ENCODE measurements around the gene FBXW12. TPM values are rescaled to one million over a fixed set of nuclear protein-coding genes. Genes with fewer than 3 reads are reported as not detected.

FBXW12 gene
- total RNA-seq, 1 experiment from 2014 or later = 2.0 TPM

GRCh38 chr3:48431224-48432029 is 59.4 kb downstream of the FBXW12 start:
- no peaks in the 10 kb centered on the region for H3K9me3 Mint-ChIP-seq
- no peaks in the 10 kb centered on the region for H3K27me3 Mint-ChIP-seq (ENCODE audit: low read depth)
- no peak for DNase-seq (ENCODE audit: low spot score)
- ChIA-PET CTCF (interaction anchor here (1.2 to 8.2 kb wide), 7 partner anchors 8 to 607 kb away, joined by 3 to 142 read pairs (median 9); partner anchors contain the start of genes CCDC51 and TMA7), POLR2A (interaction anchor here (1.2 to 3.7 kb wide), 4 partner anchors 8 to 31 kb away, joined by 3 to 15 read pairs (median 4); partner anchors contain the start of genes CCDC51 and TMA7)
- peak overlapping the region; percentile 87; the same call in 1 of the 2 replicates for H3K4me3 Mint-ChIP-seq
- ATAC-seq = no peak
- H3K4me1 Mint-ChIP-seq = peaks cover 46% of the 10 kb centered on the region
- TF ChIP-seq MYBL2 (CRISPR knock-in tag; IDR thresholded peaks at IDR 0.05) (no peak), IRF2 (CRISPR knock-in tag; IDR thresholded peaks at IDR 0.05; ENCODE audit: borderline replicate concordance, low read depth) (no peak), GABPB1 (CRISPR knock-in tag; IDR thresholded peaks at IDR 0.05) (peak; percentile 28; the same call in 1 of the 2 replicates), ELF4 (CRISPR knock-in tag; IDR thresholded peaks at IDR 0.05; ENCODE audit: low read depth) (no peak), FOXJ3 (CRISPR knock-in tag; IDR thresholded peaks at IDR 0.05; ENCODE audit: borderline replicate concordance) (no peak), USF2 (CRISPR knock-in tag; IDR thresholded peaks at IDR 0.05) (no peak)
- TF ChIP-seq, protein P1, sequence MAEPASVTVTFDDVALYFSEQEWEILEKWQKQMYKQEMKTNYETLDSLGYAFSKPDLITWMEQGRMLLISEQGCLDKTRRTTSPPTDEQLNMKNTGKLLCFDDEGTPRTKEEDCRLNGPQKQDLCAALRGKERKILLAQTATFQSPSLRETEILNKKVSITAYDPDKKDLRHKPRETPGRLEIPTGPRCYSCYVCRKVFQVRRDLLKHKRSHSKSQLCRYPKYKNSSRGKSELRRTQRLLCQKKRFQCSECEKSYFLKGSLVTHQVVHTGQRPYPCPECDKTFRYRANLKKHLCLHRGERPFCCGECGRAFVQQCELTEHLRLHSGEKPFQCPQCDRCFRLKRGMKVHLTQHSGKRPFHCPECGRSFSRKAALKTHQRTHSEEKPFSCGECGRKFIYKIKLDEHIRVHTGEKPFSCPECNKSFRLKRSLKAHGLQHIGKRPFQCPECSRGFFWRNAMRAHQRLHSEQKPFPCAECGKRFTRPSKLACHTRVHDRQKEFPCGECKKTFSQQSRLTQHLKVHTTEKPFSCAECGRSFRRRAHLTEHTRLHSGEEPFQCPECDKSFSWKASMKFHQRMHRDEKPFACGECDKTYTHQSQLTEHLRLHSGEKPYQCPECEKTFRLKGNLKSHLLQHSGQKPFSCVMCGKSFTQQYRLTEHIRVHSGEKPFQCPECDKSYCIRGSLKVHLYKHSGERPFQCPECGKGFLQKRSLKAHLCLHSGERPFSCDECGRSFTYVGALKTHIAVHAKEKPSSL (CRISPR knock-in tag; conservative IDR thresholded peaks at IDR 0.05) = no peak
- TF ChIP-seq, protein P2, sequence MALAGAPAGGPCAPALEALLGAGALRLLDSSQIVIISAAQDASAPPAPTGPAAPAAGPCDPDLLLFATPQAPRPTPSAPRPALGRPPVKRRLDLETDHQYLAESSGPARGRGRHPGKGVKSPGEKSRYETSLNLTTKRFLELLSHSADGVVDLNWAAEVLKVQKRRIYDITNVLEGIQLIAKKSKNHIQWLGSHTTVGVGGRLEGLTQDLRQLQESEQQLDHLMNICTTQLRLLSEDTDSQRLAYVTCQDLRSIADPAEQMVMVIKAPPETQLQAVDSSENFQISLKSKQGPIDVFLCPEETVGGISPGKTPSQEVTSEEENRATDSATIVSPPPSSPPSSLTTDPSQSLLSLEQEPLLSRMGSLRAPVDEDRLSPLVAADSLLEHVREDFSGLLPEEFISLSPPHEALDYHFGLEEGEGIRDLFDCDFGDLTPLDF (CRISPR knock-in tag; IDR thresholded peaks at IDR 0.05) = no peak
- H3K36me3 Mint-ChIP-seq = peaks cover 36% of the 10 kb centered on the region
- peak overlapping the region; percentile 87 for H3K27ac Mint-ChIP-seq

DNA sequence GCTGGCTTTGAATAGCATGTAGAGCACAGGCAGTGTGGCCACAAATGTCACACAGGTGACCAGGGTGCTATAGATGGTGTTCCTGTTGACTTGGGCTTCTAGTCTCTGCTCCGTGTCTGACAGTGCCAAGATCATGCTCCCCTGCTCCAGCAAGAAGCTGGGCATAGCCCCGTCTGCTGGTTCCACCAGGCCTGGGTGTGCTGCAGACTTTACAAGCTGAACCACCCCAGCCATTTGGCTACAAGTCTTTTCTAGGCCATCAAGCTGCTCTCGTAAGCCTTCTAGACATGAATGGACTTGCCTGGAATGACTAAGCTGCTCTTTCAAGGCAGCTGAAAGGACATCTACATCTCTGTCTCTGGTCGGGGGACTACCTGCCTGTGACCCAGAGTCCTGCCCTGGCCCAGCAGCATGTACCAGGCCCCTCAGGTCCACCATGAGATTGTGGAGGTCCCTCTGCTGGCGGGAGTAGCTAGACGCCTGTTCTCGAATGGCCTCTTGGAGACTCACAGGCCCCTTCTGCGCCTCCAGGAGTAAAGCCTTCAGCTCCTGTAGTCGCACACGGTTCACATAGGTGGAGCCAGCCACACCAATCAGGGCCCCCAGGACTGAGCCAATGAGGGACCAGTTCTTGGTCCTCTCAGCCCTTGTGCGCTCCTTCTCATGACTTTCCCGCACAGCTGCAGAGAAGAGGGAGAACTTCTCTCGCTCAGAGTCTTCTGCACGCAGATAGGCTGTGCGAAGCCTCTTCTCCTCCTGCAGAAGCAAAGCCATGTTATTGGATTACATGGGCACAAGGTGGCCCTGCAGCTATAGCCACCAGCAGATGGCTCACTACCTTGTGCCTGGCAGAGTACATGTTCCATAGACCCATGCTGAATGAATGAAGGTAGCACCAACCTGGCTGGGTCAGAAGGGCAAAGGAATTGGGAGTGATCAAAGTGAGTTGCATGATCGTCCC is 60.7 kb downstream of the FBXW12 start:
- ChIA-PET POLR2A (interaction anchor here (0.6 to 1.2 kb wide), 5 partner anchors 9 to 244 kb away, joined by 3 to 5 read pairs (median 4); partner anchors contain the start of genes ATRIP and CDC25A), CTCF (interaction anchor here (0.6 to 8.2 kb wide), 40 partner anchors 10 to 608 kb away, joined by 3 to 142 read pairs (median 4); partner anchors contain the start of genes ATRIP, CDC25A, PFKFB4 and SLC26A6)
- peaks cover 36% of the 10 kb centered on the region for H3K36me3 Mint-ChIP-seq
- no peaks in the 10 kb centered on the region for H3K9me3 Mint-ChIP-seq
- H3K4me1 Mint-ChIP-seq = peaks cover 36% of the 10 kb centered on the region
- no peaks in the 10 kb centered on the region for H3K27me3 Mint-ChIP-seq (ENCODE audit: low read depth)
- peak; percentile 75 for DNase-seq (ENCODE audit: low spot score)
- no peak overlapping the region for H3K4me3 Mint-ChIP-seq
- ATAC-seq = peak; percentile 65
- H3K27ac Mint-ChIP-seq = peak overlapping the region; percentile 92
- TF ChIP-seq ESRRA (CRISPR knock-in tag; IDR thresholded peaks at IDR 0.05; ENCODE audit: borderline replicate concordance) (no peak), SOX15 (CRISPR knock-in tag; IDR thresholded peaks at IDR 0.05) (no peak)
- TF ChIP-seq, protein P3, sequence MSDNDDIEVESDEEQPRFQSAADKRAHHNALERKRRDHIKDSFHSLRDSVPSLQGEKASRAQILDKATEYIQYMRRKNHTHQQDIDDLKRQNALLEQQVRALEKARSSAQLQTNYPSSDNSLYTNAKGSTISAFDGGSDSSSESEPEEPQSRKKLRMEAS (CRISPR knock-in tag; IDR thresholded peaks at IDR 0.05) = 0 out of 2 replicates have a peak, but pooled peaks have one; percentile 24

GRCh38 chr3:48433472-48434118 is 61.6 kb downstream of the FBXW12 start:
- POLR2A ChIA-PET = interaction anchor here (1.1 to 1.2 kb wide), 2 partner anchors 13 to 245 kb away, joined by 4 to 5 read pairs; partner anchors contain the start of genes ATRIP and CDC25A
- TF ChIP-seq JAZF1 (CRISPR knock-in tag; IDR thresholded peaks at IDR 0.05) (no peak), PRDM15 (CRISPR knock-in tag; IDR thresholded peaks at IDR 0.05) (0 out of 2 replicates have a peak, but pooled peaks have one; percentile 16)
- Mint-ChIP-seq H3K27ac (peak overlapping the region; percentile 92; the same call in 1 of the 2 replicates), H3K36me3 (peaks cover 36% of the 10 kb centered on the region), H3K27me3 (ENCODE audit: low read depth) (no peaks in the 10 kb centered on the region), H3K9me3 (no peaks in the 10 kb centered on the region), H3K4me3 (no peak overlapping the region), H3K4me1 (peaks cover 33% of the 10 kb centered on the region)
- CTCF ChIA-PET = interaction anchor here (1.0 to 8.2 kb wide), 8 partner anchors 12 to 239 kb away, joined by 3 to 142 read pairs (median 10); partner anchors contain the start of gene ATRIP
- ATAC-seq (no peak), DNase-seq (ENCODE audit: low spot score) (no peak)
